Prostate gland (tissue), 2 donors: ENCODE measurements around the gene LCE1F. TPM values are rescaled to one million over a fixed set of nuclear protein-coding genes. Genes with fewer than 3 reads are reported as not detected.

Source experiments
- DNase-seq: peaks from one replicate; pipeline ENCODE4 v3.0.0-alpha.2; 2019; ENCODE audit warnings: low spot score
- H3K27ac ChIP-seq, 2 donors: fragments of 200-600 bp; sonication (generic); 2 replicates each; pipeline ENCODE4 v1.5.1; 2017 to 2019
- H3K27me3 ChIP-seq: fragments of 200-600 bp; sonication (generic); replicated peaks from 2 replicates; pipeline ENCODE4 v1.5.1; 2019; ENCODE audit not compliant: insufficient read depth
- H3K36me3 ChIP-seq, 2 donors: fragments of 200-600 bp; sonication (generic); 1 replicate in 1 of 2; 2 replicates in 1 of 2; pipeline versions ENCODE4 v1.5.1 to v1.8.1; 2017 to 2019
- H3K4me1 ChIP-seq: fragments of 200-600 bp; sonication (generic); replicated peaks from 2 replicates; pipeline ENCODE4 v1.5.1; 2019
- H3K4me3 ChIP-seq, 2 donors: fragments of 200-600 bp; sonication (generic); 2 replicates each; pipeline ENCODE4 v1.5.1; 2017 to 2019
- H3K9me3 ChIP-seq: fragments of 200-600 bp; sonication (generic); 2 replicates; pipeline ENCODE4 v1.5.1; 2017
- CTCF ChIP-seq, 4 experiments: fragments of 200-600 bp in 2 of 4; fragments of 450-650 bp in 2 of 4; sonication (generic) in 2 of 4; IDR thresholded peaks; 1 replicate in 3 of 4; 2 replicates in 1 of 4; pipeline ENCODE4 v1.5.1; 2016 to 2019; ENCODE audit warnings: antibody characterized with exemption in 4 of 4, mild to moderate bottlenecking in 2 of 4, moderate library complexity in 2 of 4
- POLR2A ChIP-seq: fragments of 450-650 bp; IDR thresholded peaks from one replicate; pipeline ENCODE4 v1.6.1; 2016; ENCODE audit warnings: antibody characterized with exemption, mild to moderate bottlenecking
- POLR2AphosphoS5 ChIP-seq: sonication (generic); formaldehyde crosslinking; IDR thresholded peaks from one replicate; pipeline ENCODE4 v1.6.1; 2017; ENCODE audit warnings: antibody characterized with exemption
- WGBS: methylation state at CpG from one replicate; pipeline ENCODE4 v1.1.5; 2018; 5-methylcytosine and 5-hydroxymethylcytosine counted together
- intact Hi-C: fragments of 100-400 bp; cut with DNase I; formaldehyde crosslinking; loops from one replicate; pipeline ENCODE4 v1.14.2; 2022
- total RNA-seq, 2 donors: library from RNA; depleted of rRNA; stranded (reverse); fragments of >200 nt; gene quantifications; one replicate each; pipeline ENCODE4 v1.1.0, GENCODE V29; 2016

Gene LCE1F
- total RNA-seq, 2 donors from 2014 or later, result not detected

GRCh38 chr1:152823294-152823693 lies 48.4 kb downstream of the LCE1F start:
- H3K4me1 ChIP-seq, result no peaks in the 10 kb centered on the region
- 36% methylated on average over 5 of the region's 5 CpGs for WGBS
- H3K4me3 ChIP-seq, result no peak overlapping the region
- H3K27me3 ChIP-seq, result no peaks in the 10 kb centered on the region
- H3K9me3 ChIP-seq, result no peaks in the 10 kb centered on the region
- intact Hi-C loops, result no loop called here
- no peak overlapping the region for H3K27ac ChIP-seq
- no peak for DNase-seq
- no peaks in the 10 kb centered on the region for H3K36me3 ChIP-seq
- TF ChIP-seq POLR2AphosphoS5 (no peak), CTCF (IDR thresholded peaks at IDR 0.05) (no peak), POLR2A (no peak)

DNA sequence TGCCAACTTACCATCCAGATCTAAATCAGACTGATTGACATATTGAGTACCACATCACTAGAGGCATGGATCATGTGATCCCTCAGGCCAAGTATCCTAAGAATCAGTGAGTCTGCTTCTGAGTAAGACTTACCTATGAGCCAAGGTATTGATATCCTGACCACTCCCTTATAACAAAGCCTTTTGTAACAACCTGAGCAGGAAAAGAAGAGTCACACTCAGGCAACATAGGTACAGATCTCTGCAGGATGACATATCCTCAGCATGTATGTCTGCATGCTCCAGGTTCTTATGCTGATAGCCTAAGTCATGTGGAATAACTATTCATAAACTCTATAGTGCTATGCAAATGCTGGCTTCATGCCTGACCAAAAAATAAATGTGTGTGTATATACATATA lies 50.0 kb downstream of the LCE1F start:
- no peaks in the 10 kb centered on the region for H3K9me3 ChIP-seq
- TF ChIP-seq CTCF (IDR thresholded peaks at IDR 0.05) (no peak), POLR2A (no peak), POLR2AphosphoS5 (no peak)
- no peaks in the 10 kb centered on the region for H3K4me1 ChIP-seq
- H3K4me3 ChIP-seq, result no peak overlapping the region
- no peaks in the 10 kb centered on the region for H3K27me3 ChIP-seq
- no peak for DNase-seq
- intact Hi-C loops, result no loop called here
- H3K36me3 ChIP-seq, result no peaks in the 10 kb centered on the region
- H3K27ac ChIP-seq, result no peak overlapping the region

Other genes starting within 250 kb of the LCE1F start
- not detected for gene LCE3E, start 208.4 kb upstream of the LCE1F start, total RNA-seq
- gene LCE3D, start 194.6 kb upstream of the LCE1F start, total RNA-seq, result not detected
- not detected for gene LCE3C, start 174.9 kb upstream of the LCE1F start, total RNA-seq
- not detected for gene LCE3B, start 161.3 kb upstream of the LCE1F start, total RNA-seq
- not detected for gene LCE3A, start 152.0 kb upstream of the LCE1F start, total RNA-seq
- gene LCE2D, start 111.8 kb upstream of the LCE1F start, total RNA-seq, result not detected
- 1 to 10 TPM in 1 of 2 donors, not detected in 1; 1.8 TPM for gene LCE2C, start 99.9 kb upstream of the LCE1F start, total RNA-seq
- gene LCE2B, start 89.0 kb upstream of the LCE1F start, total RNA-seq, result 1 to 10 TPM in 1 of 2 donors, not detected in 1; 3.2 TPM
- not detected for gene LCE2A, start 76.8 kb upstream of the LCE1F start, total RNA-seq
- not detected for gene LCE4A, start 67.0 kb upstream of the LCE1F start, total RNA-seq
- gene KPRP, start 17.1 kb upstream of the LCE1F start, total RNA-seq, result under 1 TPM in 1 of 2 donors, not detected in 1; 0.57 TPM
- not detected for gene LCE1E, start 11.1 kb downstream of the LCE1F start, total RNA-seq
- gene LCE1D, start 21.6 kb downstream of the LCE1F start, total RNA-seq, result not detected
- gene LCE1C, start 31.5 kb downstream of the LCE1F start, total RNA-seq, result 1 to 10 TPM in 1 of 2 donors, not detected in 1; 8.6 TPM
- gene LCE1B, start 36.8 kb downstream of the LCE1F start, total RNA-seq, result under 1 TPM in 1 of 2 donors, not detected in 1; 0.51 TPM
- gene LCE1A, start 52.3 kb downstream of the LCE1F start, total RNA-seq, result 1 to 10 TPM in 1 of 2 donors, not detected in 1; 3.4 TPM
- not detected for gene LCE6A, start 67.7 kb downstream of the LCE1F start, total RNA-seq
- not detected for gene LCE7A, start 84.9 kb downstream of the LCE1F start, total RNA-seq
- 10 to 100 TPM in 1 of 2 donors, not detected in 1; 36.5 TPM for gene SMCP, start 103.2 kb downstream of the LCE1F start, total RNA-seq
- under 1 TPM; 0.46 to 0.57 TPM for gene IVL, start 133.4 kb downstream of the LCE1F start, total RNA-seq
- not detected for gene SPRR5, start 172.1 kb downstream of the LCE1F start, total RNA-seq
- gene SPRR4, start 195.5 kb downstream of the LCE1F start, total RNA-seq, result not detected
- not detected for gene SPRR1A, start 208.9 kb downstream of the LCE1F start, total RNA-seq
- not detected for gene SPRR3, start 226.6 kb downstream of the LCE1F start, total RNA-seq